Kidney glomerular epithelial cell (primary cell): ENCODE data around the gene KLF2.

ENCODE experiments used
- DNase-seq: peaks from one replicate; lab custom pipeline; 2025; lab: John Stamatoyannopoulos, UW

The KLF2 gene

DNA sequence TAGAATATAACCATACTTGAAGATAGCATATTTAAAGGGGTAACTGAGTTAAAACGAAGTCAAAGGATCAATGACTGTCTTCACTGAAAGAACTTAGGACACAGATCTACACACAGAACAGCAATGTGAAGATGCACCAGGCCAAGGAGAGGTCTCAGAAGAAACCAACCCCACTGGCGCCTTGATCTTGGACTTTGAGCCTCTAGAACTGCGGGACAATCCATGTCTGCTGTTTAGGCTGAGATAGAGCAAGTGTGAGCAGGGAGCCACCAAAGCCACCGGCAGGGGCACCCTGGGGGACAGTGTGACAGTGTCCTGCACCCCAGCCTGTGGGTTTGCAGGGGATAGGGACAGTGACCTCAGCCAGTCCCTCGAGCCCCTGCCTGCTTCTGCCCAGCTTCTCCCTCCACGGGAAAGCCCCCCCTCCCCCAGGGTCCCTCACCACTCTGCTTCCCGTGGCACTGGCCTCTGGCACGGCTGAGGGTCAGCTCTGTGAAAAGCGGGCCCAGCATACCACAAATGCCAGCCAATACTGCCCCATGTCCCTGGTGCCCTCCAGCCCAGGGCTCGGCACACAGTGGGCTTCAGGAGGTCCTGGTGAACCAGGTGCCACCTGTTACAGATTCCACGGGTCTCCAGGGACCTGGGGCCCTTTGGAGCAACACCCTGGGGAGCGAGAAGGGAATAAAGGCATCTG lies 40.8 kb downstream of the KLF2 start:
- no peak for DNase-seq

DNA sequence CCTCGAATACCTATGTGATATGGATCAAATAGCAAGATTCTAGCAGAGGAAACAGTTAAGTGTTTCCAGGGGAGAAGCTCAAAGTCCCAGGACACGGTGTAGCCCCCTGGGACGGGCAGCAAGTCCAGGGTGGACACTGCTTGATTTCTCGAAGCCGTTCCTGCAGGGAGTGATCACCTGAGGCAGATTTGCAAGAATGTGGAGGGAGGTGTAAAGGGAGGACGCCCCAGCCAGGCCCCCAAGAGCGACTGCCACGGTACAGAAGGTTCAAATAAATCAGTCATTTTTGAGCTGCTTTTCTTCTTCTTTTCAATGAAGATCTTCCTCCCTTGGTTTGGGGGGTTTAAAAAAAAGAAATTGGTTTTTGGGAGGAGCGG lies 41.4 kb downstream of the KLF2 start:
- no peak for DNase-seq

DNA sequence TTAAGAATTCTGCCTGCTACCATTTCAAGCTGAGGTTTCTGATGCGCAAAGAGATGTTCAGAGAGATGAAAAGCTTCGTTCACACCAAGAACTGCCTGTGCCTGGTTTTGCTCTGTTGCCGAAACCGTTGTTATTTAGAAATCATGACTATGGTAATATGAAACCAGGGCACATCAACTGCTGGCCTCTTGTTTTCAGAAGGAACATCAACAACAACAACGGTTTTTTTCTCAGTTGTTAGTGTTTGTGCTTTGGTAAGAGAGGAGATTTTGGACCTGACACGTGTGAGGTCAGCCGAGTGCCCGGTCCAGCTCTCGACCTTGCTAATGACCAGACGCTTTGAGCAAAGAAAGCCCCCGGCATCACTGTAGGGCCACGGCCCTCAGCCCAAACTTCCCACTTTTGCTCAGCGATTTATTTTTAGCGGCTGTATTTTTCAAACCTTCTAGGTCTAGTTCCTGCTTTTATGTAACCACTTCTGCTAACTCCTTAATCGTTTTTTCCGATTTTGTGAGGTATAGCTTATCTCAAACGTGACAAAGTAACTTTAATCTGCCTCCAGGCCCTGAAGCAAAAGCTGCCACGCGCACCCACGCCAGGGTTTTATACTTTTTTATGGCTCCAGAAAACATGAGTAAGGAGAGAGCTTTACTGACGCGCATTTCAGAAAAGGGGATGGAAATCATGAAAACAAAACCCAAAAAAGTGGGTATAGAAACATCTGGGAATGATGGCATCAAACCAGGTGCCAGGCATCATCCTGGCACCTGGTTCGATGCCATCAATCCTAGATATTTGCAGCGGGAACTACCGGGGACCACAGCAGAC lies 42.0 kb downstream of the KLF2 start:
- DNase-seq: no peak

DNA sequence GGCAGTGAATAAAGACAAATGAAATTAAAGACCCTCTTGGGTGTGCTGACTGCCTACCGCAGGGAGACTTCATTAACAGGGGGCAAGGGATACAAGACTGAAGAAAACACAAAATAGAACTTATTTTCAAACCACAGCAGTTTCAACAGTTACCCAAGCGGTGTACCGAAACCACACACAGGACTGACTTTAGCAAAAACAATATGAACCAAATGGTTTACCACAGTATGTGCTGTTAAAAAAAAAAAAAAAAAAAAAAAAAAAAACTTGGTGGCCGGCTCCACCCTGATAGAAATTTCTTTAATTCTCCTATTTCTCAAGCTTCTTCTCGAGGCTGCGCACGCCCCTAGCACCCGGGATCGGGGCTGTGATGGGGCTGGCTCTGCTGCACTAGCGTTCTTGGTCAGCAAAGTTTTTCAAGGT lies 42.6 kb downstream of the KLF2 start:
- no peak for DNase-seq

DNA sequence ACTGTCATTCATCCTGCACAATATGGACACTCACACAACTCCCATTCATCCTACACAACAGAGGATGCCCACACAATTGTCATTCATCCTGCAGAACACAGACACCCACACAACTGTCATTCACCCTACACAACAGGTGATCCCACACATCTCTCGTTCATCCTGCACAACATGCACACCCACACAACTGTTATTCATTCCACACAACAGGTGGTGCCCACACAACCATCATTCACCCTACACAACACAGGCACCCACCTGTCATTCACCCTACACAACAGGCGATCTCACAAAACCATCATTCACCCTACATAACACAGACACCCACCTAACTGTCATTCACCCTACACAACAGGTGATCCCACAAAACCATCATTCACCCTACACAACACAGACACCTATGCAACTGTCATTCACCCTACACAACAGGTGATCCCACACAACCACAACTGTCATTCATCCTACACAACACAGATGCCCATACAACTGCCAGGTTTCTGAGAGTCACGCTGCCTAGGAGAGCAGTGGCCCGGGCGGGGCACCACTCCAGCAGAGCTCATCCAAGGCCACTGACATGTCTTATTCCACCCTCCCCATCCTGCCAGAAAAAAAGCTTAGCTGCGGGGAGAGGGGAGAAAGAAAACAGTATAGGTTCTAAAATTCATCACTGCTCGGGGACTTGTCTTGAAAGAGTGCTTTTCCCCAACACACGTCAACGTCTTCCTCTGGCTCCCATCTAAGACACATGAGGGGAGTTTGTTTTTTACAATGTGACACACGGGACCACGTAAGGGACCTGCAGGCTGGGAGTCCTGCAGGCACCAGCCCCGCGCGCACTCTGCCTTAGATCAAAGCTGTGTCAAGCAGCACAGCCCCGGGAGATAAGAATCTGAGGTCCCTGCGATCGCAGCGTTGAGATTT lies 44.0 kb downstream of the KLF2 start:
- no peak for DNase-seq

DNA sequence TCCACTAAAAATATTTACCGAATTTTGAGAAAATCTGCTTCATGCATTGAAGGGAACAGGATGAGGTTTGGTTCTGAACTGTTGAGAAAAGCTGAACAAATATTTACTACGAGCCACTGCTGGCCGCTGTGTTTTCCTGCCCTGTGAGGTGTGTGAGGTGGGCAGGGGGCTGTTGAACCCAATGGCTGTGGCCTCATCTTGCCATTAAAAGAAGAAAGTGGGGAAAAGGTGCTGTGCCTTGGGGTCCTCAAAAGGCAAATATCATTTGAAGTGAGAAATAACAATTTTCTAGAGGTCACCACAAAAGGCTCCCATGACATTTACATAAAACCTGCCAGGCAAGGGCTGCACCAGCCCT lies 44.7 kb downstream of the KLF2 start:
- DNase-seq: no peak

DNA sequence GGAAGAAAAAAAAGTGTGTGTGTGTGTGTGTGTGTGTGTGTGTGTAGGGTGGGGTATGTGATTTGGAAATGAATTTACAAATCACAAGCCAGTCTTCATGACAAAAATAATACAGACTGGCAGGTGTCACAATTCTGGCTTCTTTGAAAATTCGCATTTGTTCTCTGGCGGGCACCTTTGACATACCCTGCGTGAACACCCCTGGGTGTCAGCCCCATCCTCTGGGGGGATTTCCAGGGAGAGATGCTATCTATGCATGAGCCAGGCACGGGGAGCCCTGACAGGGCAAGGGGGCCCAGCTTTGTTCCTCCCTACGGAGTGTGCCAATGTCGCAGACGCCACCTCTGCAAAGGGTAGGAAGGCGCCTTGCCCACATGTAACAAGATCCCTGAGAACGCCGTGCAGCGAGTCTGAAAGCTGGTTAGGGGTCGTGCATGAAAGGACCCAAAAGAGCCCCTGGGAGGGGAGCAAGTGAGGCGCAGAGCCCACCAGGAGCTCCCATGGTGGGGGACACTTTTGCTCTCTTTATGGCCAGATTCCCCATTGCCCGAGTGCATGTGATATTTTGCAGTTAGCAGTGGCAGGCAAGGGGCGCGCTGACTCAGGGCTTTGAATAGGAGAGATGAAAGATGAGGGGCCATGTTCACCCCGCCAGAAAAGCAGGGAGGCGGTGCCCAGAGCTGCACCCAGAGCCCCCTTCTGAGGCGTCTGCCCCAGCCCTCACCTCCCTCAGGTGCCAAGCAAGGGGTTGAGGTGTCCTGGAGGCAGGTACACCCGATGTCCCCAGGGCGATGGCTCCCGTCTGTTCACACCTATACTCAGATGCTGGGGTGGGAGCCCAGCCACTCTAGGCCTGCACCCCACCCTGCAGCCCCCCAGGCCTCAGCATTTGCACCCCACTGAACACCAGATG lies 45.3 kb downstream of the KLF2 start:
- DNase-seq: no peak

DNA sequence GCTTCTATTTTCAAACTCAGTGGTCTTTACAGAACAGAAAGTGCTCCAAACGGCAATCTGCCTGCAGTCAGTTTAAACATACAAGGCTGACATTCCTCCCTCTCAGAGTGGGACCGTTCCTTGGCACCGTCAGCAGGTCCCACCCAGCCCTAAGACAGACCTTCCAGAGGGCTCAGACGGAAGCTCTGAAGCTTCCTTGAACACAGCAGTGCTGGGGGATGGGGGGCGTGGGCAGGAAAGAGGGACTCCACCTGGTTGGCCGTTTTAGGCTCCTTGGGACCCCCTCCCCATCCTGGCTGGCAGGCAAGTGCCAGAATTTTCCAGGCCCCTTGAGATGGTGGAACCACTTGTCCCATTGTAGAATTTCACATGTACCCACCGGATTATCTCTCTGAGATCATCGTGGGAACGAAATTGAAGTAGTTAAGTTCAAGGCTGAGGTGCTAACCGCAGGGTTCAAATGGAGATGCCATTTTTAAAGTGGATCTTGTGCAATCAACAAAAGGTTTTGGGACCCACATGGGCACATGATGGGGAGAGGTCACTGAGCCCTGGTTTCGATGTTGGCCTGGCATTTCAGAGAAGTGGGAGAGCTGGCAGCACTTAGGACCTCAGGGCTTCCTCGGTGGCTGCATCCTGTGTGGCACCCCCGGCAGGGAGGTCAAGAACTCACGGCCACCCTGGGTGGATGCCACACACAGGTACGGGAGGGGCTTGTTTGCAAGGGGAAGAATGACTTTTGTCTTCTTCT lies 46.2 kb downstream of the KLF2 start:
- no peak for DNase-seq

DNA sequence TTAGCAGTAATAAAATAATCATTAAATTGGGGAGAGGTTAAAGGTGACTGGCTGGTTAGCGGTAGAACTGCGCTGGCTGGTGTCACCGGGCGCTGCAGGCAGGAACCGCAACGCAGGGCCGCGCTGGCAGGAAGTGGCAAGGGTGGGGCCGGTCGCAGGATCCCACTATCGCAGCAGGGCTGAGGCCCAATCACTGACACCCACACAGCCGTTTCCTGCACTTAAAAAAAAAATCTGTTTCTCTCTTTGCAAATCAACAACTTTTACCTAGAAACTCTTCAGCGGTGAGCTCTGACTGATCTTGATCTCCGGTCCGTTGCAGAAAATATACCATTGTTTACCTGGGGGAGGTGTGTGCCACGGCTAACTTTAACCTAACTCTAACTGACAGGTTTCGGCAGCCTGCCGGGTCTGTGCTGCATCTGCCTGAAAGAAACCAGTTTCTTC lies 46.9 kb downstream of the KLF2 start:
- DNase-seq: no peak

DNA sequence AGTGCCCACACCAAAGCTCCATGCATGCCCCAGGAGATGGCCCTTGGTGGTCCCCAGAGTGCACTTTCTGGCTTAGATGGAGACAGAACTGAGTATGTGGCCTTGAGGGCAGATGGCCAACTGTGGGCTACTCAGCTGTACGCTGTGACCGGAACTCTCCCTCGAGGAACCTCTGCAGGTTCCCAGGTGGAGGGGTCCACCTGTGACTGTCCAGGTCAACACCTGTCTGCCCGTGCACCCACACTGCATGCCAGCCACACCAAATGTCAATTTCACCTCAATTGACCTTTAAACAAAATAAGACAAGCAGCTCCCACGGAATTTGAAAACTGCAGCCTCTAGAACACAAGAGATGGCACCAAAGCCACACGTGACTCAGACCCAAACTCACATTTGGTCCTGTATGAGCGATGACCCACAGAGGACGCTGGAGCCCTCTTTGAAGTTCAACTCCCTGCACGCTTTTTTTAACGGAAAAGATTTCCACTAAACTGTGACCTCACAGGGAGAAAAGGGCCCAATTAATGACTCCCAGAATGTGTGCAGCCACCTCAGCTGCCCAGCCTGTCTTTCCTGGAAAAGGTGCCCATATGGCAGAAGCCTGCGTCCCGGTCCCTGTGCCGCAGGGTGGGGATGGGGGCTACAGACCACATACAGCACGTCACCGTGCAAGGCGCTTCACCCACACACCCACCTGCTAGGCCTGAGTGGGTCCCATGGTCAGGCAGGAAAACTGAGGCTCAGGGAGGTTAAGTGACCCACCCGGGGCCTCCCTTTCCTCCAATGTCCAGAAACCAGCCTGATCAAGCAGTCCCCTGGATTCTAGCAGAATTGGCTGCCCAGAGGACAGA lies 47.7 kb downstream of the KLF2 start:
- DNase-seq: no peak

DNA sequence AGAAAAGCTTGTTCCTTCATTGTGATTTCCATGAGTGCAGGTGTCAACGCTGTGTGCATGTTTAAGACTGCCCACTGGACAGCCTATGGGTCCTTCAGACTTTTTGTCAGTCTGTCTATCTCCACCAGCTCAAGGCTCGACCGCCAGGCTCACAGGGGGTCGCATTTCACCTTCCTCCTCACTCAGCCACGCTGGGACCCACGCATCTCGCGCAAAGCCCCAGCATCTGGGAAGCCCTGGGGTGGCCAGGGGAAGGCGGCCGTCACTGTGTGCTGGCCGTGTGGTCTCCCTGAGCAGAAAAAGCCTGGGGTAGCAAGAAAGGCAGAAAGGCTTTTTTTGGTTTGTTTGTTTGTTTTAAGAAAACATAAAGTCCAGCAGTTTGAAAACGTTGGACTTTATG lies 48.5 kb downstream of the KLF2 start:
- no peak for DNase-seq

DNA sequence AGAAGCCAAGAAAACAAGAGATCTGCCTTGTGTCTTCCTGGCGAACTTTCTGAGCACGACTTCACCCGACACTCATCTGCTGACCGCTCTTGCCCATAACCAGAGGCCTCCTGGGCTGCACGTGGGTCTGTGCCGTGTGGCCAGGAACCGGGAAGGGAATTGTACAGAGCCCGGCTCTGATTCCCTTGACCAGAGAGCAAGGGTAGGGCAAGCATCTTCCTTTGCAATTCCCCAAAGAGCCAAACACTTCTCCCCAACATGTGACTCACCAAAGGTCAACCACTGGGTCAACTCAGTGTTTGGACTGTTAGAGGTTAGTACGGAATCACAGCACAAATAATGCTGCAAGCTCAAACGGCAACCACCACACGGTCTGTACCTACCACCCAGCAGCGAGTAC lies 48.9 kb downstream of the KLF2 start:
- no peak for DNase-seq

DNA sequence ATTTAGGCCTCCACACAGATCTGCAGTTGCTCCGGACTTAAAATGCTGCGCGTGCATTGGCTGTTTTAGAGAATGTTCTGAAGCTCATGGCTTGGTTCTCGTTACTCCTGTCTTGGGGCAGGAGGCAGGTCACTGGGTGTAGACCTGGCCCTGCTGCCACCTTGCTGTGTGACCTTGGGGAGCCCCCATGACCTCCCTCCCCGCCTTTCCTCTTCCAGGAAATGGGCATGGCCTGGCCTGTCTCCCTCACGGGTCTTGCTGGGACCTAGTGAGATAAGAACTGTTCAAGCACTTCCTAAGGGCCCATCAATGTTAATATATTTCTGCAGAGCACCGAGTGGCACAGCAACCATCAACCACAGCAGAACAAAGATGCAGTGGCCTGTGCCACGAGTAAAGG lies 49.4 kb downstream of the KLF2 start:
- DNase-seq: no peak

DNA sequence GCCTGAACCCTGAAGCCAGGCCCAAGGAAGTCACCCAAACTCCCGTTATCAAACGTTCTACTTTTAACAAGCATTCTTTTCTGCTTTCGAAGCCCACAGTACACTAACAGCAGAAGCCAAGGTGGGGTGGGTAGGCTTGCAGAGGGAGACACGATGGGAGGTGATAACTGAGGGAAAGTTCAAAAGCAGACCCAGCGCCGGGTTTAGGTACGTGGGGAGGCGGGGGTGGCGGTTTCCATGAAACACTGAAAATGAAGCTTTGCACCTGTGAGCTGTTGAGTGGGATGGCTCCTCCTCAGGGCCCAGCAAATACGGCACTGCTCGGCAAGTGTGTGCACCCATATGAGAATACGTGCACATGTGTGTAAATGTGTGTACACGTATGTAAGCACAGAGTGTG lies 49.8 kb downstream of the KLF2 start:
- DNase-seq: no peak

DNA sequence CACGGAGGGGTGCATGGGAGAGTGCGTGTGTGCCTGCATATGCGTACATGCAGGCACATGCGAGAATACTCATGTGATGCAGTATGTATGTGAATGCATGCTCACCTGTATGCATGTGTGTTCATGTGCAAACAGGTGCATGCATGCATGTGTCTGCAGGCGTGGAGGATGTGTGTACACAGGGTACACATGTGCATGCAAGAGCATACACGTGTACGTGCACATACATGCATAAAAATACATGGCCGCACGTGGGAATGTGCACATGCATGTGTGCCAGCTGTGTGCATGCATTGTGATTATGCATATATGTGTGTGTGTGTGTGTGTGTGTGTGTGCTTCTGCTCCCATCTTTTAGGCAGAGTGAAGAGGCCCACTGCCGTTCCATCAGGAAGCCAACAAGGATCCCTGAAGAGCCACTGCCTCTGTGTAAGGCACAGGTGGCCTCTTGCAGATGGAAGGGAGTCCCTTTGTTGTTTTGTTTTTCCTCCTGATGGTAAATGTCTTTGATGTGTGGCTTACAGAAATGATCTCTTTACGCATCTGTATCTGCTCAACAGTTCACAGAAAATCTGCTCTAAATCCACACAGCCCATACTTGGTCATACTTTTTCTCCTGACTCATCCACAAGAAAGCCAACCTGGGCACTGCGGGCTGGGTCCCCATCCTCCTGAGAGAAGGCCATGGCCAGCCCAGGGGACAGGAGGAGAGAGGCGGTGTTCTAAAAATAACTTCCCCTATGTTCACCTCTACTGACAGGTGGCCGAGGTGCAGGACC lies 50.7 kb downstream of the KLF2 start:
- DNase-seq: no peak

DNA sequence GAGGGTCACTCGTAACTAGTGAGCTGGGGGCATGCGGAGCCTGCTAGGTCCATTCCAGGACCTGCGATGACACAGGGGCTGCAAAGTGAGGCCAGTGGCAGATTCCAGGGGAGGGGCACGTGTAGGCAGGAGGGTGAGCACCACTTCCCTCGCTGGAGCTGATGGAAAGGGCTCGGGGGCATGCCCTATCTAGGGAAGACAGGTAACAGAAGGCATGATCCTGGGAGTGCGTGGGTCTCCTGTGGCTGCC lies 51.2 kb downstream of the KLF2 start:
- no peak for DNase-seq

DNA sequence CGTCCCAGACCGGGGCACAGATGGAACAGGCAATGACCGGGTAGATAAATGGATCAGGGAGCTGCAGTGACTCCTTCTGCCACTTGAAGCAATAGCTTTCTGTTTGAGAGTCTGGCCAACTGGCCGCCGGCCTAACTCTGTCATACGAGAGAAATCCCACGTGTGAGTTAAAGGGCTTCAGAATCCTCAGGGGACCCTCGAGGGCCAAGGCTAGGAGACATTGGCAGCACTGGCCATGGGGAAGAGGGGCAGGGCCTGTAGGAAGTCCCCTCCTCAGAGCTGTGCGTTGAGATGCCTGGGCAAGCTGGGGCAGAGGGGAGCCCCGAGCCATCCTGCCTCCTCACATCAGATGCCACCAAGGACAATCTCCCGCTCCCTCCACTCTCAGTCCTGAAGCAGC lies 51.6 kb downstream of the KLF2 start:
- DNase-seq: no peak

DNA sequence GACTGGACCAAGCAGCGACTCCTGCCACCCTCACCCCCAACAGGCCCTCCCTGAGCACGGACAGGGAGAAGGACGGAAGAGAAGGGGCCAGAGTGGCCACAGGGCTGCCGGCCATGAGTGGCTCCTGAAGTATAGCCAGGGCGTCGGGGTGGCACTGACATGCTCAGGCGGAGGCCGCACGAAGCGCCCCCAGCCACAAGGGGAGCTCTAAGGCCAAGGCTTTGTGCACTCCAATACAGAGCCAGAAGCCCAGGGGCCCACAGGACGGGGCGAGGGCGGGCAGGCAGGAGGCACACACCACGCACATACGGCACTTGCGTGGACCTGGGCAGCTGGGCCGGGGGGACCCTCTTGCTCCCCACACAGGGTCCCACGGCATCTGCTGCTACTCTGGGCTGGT lies 52.0 kb downstream of the KLF2 start:
- DNase-seq: no peak

DNA sequence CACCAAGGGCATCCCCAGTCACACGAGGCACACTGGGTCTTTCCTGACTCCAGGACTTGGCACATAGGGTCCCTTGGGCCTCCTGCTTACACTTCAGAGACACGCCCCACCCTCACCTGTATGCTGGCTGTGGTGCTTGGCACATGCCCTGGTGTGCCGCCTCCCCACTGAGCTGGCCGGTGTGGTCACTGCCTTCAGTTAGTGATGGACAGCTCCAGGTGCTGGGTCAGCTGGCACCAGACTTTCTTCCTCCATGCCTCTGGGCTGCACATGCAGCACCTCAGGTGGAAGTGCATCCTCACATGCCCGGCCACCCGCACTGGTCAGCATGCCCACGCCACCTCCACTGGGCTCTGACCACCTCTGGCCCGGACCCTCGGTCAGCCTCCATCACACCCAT lies 52.9 kb downstream of the KLF2 start:
- no peak for DNase-seq
